HG03097 (cell line): ENCODE results near the gene SLC12A8.

Source experiments
- ATAC-seq: cut with Tn5 transposase; IDR thresholded peaks from one replicate; pipeline ENCODE4 v1.9.1; 2021; ENCODE audit not compliant: unreplicated experiment, low FRiP score

SLC12A8 gene

DNA sequence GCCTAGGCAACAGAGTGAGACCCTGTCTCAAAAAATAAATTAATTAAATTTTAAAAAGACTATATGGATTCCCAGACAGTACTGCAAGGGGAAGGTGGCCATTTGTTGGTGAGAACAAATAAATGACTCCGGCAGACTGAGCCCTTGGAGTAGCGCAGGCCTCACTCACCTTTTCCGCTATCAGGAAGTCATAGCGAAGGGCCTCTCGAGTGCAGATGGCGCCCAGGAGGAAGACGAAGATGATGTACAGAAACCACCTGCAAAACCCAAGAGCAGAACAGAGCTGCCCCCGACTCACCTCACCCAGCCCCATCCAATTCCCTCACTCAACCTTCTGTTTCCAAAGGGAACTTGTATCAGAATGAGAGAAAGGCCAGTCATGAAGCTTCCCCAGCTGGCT lies 93.9 kb downstream of the SLC12A8 start:
- ATAC-seq = no peak

DNA sequence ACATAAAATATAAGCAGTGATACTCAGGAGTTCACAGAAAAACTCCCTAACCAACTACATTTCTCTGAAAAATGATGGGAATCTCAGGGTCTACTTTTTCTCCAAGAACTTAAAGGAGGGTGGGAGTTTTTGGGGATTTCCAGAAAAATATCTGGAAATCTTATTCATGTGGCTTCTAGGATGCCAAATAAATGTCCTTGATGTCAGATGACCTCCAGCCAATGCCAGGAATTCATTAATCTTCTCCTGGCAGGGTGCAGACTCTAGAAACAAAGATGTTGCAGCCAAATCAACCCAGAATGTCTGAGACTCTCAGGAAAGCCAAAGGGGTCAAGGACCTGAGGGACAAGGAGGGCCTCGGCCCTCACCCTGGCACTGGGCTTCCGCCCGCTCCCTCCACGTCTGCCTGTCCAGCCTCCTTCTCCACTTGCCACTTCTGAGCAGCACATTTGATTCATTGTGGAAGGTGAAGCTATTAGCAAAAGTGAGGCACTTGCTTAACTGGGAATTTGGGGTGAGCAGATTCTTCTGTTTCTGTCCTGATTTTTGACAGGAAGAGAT lies 94.8 kb downstream of the SLC12A8 start:
- ATAC-seq = no peak

DNA sequence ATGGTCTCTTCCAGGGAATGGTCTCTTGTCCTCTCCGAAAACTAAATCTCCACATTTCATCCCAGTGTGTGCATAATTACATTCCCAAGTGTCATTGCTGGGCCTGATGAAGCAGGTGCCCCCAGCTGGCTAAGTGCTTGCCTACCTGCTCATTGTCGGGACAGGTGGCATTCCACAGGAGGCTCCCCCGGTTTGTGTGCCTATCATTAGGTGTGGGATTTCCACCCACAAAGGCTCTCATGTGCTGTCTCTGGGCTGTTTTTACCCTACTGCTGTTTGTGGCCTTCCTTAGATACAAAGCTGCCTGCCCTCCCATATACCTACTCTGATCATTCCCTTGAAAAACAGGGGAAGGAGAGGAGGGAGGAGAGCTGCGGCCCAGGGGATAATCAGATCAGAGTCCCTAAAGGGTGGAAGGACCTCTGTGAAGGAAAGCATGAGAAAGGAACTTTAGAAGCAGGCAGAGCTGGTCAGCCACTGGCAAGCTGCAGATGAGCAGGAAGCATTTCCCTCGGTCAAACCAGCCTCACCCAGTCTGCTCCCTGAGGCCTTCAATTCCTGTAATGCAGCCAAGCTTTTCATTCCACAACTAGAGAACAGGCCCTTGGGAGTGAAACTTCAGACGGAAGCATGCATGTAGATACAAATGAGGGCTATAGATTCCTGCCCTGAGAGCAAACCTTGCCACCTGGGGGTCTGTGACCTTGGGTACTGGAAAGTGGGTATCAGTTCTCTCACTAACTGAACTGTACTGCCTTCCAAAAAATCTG lies 96.1 kb downstream of the SLC12A8 start:
- ATAC-seq = no peak

DNA sequence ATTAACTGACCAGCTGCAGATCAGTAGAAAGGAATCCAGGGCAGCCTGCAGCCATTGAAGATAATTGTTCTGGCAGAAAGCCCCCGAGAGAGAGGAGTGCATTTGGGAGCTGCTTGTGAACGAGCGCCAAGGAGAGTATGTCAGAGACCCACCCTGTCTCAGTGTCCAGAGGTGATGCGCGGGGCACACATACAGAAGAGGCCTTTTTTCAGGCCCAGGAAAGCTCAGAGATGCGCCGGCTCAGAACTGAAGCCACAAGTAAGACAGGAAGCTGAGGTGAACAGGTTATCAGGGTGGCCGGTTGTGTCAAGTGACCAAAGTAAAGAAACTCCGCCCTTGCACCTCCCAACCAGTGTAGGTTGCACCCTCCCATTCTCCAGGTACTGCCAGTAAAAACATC lies 96.9 kb downstream of the SLC12A8 start:
- ATAC-seq = no peak

DNA sequence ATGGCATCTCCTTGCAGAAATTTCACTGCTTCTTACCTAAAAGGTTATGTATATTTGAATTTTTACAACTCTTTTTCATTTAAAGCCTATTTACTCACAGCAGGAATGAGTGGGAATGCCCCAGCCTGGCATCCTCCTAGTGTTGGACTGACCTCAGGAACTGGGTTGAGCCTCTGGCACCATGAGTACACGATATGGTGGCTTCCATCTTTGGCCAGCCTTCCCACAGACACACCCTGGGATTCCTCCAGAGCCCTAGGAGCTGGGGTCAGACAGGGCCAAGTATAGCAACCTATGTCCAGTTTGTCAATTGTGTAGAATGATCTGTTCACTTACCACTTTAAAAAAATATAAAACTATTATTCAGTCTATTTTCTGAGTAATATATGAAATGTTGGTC lies 99.6 kb downstream of the SLC12A8 start:
- ATAC-seq = no peak

DNA sequence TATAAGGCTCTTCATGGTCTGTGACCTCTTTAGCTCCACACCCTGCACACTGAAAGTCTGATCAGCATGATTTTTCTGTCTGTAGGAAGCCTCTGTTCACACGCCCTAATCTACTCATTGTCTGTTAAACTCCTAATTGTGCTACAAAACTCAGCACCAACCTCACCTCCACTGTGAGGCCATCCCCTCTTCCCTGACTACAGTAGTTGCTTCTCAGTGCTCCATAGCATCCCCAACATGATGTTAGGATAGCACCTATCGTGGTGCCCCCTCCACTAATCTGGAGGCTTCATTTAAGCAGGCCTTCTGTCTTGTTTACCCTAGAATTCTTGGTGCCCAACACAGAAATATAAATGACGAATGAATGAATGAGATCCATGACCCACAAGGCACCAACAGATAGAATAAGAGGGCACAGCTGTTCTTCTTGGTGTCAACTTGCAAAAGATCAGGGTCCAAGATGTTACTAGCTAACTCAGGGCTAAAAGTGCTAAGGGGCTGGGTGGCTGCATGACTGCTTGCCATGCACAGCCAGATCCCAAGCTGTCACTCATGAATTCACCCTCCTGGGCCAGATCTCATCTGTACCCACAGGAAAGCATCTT lies 101.6 kb downstream of the SLC12A8 start:
- ATAC-seq = no peak

DNA sequence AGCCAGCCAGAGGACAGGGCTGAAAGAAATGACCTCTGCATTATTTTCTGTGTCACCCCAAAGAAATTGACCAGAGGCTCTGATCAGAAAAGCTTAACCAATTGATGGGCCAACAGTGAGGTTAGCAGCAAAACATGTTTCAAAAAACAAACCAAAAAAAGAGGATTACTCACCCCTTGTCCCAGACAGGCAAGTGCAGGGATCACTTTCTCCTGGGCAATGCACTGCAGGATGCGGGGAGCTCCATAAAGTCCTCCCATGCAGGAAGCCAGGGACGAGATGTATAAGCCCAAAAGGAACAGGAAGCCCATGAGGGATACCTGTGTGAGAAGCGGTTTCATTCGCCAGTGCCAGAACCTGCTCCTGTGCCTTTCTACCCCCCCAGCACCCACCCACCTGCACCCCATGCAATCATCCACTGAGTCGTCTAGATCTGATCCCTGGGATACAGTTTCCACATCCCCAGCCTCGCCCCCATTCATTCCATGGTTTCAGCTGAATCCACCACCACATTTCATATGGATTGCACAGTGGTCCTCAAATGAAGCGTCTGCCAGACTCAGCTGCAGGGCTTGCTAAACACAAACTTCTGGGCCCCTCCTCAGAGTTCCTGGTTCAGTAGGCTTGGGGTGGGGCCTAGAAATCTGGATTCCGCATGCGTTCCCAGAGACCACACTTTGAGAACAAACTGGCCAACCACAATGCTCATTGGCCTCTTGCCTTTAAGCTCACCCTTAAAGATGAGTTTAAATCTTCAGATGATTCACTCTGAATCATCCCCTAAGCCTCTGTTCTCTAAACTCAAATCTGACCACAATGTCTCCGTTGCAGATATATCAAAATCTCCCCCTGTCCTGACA lies 102.3 kb downstream of the SLC12A8 start:
- ATAC-seq = no peak

DNA sequence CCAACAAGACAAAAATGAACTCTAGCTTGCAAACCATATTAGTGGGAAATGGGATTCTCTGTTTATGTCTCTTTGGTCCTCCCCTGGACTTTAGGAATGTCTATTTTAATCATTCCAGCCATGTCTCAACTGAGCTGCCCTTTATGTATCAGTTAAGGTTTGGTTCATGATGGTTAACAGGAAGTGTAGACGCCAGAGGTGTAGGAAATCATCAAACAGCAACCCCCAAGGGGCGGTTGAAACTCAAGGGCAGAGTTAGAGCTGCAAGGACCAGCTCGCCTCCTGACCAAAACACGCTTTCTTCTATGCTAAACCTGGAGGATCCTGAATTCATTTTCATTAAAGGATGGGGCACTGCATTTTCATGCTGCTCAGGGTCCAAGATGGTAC lies 103.0 kb downstream of the SLC12A8 start:
- no peak for ATAC-seq

DNA sequence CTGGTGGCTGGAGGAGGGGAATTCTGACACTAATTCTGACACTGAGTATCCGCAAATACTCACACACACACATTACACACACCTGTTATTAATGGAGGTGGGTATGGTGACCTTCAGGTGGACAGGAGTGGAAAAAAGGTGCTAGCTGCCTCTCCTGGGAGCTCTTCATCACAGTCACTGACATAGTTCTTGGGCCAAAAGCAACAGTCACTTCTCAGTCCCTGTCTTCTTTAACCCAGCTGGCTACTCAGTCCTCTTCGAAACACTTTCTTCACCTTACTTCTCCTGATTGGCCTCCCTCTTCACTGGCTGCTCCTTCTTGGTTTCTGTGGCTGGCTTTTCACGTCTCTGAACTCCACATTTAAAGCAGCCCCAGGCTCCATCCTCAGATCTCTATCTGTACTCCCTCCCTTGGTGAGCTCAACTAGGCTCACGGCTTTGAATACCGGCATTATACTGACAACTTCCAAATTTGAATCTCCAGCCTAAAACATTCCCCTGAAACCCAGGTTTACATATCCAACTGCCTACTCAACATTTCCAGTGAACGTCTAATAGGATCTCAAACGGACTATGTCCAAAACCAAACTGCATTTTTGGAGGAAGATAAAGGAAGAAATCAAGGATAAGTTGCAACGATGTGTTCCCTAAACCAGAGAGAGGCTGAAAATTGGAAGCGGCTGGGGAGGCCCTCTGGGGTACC lies 103.6 kb downstream of the SLC12A8 start:
- ATAC-seq = no peak

DNA sequence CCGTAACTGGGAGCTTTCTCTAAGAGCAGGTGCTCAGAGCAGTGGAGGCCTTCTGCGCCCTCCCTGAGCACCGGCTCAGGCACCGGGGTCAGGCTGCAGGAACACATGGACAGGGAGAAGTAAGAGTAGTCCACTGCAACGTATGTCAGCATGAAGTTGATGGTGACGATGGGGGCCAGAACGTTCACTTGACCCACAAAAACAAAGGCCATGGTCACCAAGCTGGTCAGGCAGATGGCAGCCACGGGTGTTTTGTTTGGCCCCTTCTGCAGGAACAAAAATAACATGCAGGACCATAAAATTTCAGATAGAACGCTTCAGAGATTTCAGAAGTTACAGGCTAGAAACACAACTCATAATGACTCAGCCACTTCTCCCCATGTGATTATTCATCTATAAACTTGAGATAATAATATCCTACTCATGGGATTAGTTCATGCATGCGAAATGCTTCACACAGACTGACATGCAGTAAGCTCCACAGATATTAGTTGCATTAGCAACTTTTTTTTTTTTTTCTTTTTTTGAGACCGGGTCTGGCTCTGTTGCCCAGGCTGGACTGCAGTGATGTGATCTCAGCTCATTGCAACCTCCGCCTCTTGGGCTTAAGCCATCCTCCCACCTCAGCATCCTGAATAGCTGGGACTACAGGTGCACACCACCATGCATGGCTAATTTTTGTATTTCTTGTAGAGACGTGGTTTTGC lies 104.5 kb downstream of the SLC12A8 start:
- no peak for ATAC-seq

DNA sequence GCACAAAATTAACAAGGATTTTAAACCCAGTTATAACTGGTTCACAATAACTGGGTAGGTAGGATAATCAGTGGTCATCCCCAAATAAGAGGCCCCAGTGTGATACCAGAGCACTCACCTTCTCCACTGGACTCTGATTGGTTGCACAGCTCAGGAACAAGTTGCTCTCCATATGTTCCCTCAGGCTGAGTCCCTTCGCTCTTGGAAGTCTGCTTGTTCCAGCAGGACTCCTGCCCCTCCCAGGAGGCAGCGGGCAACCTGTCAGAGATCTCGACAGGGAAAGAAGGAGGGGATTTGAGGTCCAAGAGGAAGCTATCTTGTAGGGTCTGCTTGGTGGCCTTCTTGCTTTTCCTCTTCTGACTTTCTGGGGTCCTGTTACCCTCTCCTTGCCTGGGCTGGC lies 105.2 kb downstream of the SLC12A8 start:
- ATAC-seq = no peak

DNA sequence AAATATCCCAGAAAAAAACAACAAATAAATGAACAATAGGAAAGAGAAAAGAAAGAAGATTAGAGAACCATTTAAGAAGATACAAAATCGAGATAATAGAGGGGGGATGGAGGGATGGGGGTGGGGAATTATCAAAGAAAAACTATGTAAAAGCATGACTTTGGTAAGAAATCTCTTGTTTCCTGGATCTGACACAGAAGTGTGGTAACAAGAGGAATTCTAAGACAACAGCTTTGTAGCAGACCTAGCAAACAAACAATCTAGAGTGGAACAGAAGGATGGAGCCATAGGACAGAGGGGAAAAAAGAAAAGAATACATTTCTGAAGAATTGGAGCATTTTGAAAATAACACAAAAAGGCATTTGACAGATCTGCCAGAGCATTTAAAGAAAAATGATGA lies 107.4 kb downstream of the SLC12A8 start:
- ATAC-seq = no peak

DNA sequence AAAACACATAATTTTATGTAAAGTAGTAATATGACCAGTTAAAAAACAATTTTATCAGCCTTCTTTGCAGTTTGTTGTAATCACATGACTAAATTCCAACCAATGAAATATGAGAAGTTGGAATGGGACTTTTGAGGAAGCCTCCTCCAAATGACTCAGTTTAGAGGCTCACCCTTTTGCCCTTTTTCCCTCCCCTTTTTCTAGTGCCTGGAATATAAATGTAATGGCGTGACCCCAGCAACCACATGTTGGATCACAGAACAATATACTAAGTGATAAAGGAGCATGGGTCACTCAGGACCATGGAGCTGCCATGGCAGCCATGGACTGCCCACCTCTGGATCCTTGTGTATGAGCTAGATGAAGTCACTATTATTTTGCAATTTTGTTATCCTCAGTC lies 107.9 kb downstream of the SLC12A8 start:
- ATAC-seq = no peak

DNA sequence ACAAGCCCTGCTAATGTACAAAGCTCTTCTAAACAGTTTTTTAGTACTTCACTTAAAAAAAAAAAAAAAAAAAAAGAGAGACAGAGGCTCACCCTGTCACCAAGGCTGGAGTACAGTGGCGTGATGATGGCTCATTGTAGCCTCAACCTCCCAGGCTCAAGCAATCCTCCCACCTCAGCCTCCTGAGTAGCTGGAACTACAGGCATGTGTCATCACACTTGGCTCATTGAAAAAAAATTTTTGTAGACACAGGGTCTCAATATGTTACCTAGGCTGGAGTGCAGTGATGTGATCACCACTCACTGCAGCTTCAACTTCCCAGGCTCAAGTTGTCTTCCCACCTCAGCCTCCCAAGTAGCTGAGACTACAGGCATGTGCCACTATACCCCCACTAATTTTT lies 109.1 kb downstream of the SLC12A8 start:
- ATAC-seq = no peak

DNA sequence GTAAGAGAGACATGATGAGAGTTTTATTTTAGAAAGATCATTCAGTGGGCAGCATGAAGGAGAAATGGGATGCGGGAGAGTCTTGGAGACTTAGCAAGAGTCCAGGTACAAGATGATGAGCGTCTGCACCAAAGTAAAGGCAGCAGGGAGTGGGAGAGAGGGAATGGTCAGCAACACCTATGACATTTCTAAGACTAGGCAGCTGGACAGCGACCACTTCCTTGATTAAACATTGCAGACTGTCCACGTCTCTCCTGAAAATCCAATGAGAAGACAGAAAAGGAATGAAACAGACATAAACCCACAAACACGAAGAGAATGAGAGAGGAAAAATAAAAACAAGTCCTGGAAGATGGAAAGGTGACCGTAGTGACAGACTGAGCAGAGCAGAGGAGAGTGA lies 110.1 kb downstream of the SLC12A8 start:
- no peak for ATAC-seq

DNA sequence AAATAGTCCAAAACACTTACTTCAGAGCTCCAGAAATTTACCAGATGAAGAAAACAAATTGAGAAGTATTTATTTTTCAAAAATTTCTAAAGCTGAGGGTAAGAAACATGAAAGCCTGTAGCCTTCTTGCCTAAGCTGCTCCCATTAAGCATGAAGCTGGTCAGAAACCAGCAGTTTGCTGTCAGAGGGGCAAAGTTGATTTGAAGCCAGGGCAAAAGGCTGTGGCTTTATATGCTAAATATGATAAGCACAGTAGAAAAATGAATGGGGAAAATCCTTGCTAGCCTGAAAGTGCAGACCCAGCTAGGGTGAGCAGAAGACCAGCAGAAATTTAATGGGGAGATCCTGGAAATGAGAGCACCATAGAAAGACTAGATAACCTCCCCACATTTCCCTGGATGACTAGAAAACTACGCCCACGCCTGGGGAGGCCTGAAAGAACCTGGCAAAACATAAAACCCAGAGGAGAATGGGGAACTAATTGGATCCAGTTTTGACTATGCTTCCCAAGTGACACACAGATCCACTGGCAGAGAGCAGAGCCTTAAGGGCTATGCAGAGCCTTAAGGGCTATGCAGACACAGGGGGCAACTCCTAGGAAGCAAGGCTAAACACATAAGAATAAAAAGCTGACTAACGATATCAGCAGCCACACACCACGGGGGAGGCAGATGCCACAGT lies 113.8 kb downstream of the SLC12A8 start:
- no peak for ATAC-seq

DNA sequence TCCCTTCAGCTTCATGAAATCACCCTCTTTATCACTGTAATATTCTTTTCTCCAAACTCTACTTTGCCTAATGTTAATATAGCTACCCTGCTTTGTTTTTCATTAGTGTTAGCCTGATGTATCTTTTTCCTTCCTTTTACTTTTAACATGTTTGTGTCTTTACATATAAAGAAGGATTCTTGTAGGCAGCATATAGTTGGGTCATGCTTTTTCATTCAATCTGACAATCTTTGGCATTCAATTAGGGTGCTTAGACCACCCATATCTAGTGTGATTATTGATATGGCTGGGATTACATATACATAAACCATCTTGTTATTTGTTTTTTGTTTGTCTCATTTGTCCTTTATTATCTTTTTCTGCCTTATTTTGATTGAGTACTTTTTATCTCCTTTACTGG lies 121.9 kb downstream of the SLC12A8 start:
- no peak for ATAC-seq

DNA sequence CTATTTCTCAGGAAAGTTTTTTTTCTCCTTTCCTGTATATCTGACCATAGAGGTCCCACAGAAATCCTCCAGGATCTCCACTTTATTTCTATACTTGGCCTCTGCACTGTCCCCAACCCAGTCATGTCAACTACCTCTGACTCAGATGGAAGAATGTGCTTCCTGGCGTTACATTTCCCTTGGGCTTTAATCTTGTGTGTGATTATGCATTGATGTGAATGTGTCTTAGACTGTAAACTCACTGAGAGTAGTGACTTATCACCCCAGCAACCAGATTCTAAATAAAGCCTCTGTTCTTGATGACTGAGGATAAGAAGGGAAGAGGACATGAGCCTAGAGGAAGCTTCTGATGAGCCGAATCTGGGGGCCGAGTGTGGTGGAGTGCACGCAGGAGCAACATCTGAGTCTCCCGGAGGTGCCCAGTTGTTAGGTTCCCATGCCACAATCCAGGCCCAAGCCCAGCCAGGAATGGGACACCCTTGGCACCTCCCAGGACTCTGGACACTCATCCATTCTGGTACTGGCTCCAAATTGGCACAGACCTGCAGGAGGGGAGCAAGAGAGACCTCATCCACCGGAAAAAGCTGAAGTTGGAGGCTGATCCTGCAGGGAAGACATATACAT lies 124.7 kb downstream of the SLC12A8 start:
- no peak for ATAC-seq

DNA sequence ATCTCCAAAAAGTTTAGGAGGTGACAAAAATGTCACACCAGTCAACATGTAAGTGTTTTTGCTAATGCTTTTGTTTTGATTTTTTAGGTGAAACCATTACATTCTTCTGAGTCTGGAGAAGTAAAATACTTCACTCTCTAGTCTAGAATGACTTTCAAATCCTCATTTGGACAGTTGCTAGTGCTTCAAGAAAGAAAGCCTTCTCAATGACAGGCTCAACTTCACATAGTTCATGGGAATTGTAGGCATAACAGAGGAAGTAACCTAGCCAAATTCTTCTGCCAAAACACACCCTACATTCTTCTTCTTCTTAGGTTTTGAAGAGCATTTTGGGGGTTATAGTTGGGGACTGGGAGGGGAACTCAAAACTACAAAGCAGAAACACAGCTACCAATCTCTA lies 127.4 kb downstream of the SLC12A8 start:
- ATAC-seq = no peak
